GM21423 (cell line): ENCODE data around the gene NR3C2.

Source experiments
- ATAC-seq: cut with Tn5 transposase; IDR thresholded peaks from one replicate; pipeline ENCODE4 v1.9.1; 2021; ENCODE audit warnings: mild to moderate bottlenecking, moderate library complexity; ENCODE audit not compliant: unreplicated experiment

Gene NR3C2

GRCh38 chr4:148373093-148373492 is 69.1 kb downstream of the NR3C2 start:
- ATAC-seq, result no peak

- no peak for ATAC-seq
These were observed 72.3 kb downstream of the NR3C2 start for GRCh38 chr4:148369919-148370318.

GRCh38 chr4:148367756-148368155 is 74.5 kb downstream of the NR3C2 start:
- ATAC-seq, result no peak

GRCh38 chr4:148366251-148366650 is 76.0 kb downstream of the NR3C2 start:
- ATAC-seq, result no peak

GRCh38 chr4:148364525-148364924 is 77.7 kb downstream of the NR3C2 start:
- ATAC-seq, result no peak

GRCh38 chr4:148359769-148360168 is 82.4 kb downstream of the NR3C2 start:
- ATAC-seq, result no peak

- ATAC-seq, result no peak
These were observed 86.6 kb downstream of the NR3C2 start for GRCh38 chr4:148355442-148356123.

GRCh38 chr4:148354186-148354585 is 88.0 kb downstream of the NR3C2 start:
- ATAC-seq, result no peak

- no peak for ATAC-seq
These were observed 88.6 kb downstream of the NR3C2 start for GRCh38 chr4:148353571-148353970.

GRCh38 chr4:148349153-148349552 is 93.1 kb downstream of the NR3C2 start:
- ATAC-seq, result no peak

GRCh38 chr4:148346657-148347056 is 95.6 kb downstream of the NR3C2 start:
- ATAC-seq, result no peak

- ATAC-seq, result no peak
These were observed 96.7 kb downstream of the NR3C2 start for GRCh38 chr4:148345509-148345908.

- no peak for ATAC-seq
These were observed 97.3 kb downstream of the NR3C2 start for GRCh38 chr4:148344941-148345340.

GRCh38 chr4:148344352-148344751 is 97.9 kb downstream of the NR3C2 start:
- ATAC-seq, result no peak

- ATAC-seq, result no peak
These were observed 100.0 kb downstream of the NR3C2 start for GRCh38 chr4:148341980-148342800.

- no peak for ATAC-seq
These were observed 107.1 kb downstream of the NR3C2 start for GRCh38 chr4:148335133-148335532.

GRCh38 chr4:148333265-148333664 is 108.9 kb downstream of the NR3C2 start:
- no peak for ATAC-seq

- no peak for ATAC-seq
These were observed 109.7 kb downstream of the NR3C2 start for GRCh38 chr4:148332486-148332885.

- ATAC-seq, result no peak
These were observed 111.5 kb downstream of the NR3C2 start for GRCh38 chr4:148330724-148331123.

- ATAC-seq, result no peak
These were observed 112.1 kb downstream of the NR3C2 start for GRCh38 chr4:148330161-148330560.

- no peak for ATAC-seq
These were observed 112.5 kb downstream of the NR3C2 start for GRCh38 chr4:148329751-148330150.

- ATAC-seq, result no peak
These were observed 114.5 kb downstream of the NR3C2 start for GRCh38 chr4:148327683-148328082.
